Inferior parietal cortex (tissue), 1 donor: ENCODE measurements around the gene ING5.
"Not testable (repeated sequence)": the region's sequence is repeated elsewhere in the genome, so short reads cannot be mapped to it uniquely, and the experiment has no call there.

Experiments
- DNase-seq: peaks from one replicate; pipeline ENCODE4 v3.0.0-alpha.2; 2016; ENCODE audit errors: extremely low spot score

ING5 gene

DNA sequence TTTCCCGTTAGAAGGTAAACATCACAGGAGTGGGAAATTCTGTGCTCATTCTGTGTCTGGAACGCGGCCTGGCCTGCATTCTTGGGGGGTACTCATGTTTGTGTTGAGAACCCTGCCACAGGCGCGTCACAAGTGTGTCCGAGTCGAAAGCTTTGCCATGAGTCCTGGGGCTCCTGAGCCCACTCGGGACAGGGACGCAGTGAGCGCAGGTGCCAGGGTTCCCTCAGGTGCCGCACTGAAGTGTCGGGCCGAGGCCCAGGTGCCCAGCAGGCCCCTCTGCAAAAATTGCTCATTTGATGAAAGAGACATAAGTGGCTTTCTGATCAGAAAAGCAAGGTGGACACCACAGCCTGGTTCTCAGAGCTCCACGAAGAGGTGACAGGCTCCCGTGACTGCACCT, 37.3 kb downstream of the ING5 start:
- no peak for DNase-seq

DNA sequence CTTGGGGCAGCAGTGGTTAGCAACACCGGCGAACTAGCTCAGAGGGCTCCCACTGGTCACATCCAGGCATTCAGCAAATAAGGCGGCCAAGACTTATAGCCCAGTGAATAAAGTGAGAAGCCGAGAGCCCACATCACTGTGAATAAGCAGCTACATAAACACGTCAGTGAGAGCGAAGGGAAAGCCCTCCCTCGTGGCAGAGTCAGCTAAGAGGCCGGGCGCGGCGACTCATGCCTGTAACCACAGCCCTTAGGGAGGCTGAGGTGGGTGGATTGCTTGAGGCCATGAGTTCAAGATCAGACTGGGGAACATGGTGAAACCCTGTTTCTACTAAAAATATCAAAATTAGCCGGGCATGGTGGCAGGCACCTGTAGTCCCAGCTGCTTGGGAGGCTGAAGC, 37.8 kb downstream of the ING5 start:
- no peak for DNase-seq

DNA sequence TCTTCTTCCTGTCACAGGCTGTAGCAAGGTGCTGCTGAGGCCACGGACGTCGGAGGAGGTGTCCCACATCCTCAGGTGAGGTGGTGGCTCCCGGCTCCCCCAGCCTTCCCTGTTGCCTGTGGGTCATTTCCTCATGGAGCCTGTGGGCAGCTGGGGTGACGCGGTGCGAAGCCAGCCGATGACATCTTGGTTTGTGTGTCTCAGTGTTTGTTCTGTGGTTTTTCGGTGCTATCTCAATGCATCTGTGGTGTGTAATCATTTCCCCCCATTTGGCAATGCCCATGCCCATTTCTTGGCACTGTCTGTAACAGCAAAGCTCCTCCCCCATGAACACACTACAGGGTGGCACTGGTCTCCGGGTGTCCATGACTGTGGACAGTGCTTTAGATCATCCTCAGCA, 39.2 kb downstream of the ING5 start:
- DNase-seq: no peak

DNA sequence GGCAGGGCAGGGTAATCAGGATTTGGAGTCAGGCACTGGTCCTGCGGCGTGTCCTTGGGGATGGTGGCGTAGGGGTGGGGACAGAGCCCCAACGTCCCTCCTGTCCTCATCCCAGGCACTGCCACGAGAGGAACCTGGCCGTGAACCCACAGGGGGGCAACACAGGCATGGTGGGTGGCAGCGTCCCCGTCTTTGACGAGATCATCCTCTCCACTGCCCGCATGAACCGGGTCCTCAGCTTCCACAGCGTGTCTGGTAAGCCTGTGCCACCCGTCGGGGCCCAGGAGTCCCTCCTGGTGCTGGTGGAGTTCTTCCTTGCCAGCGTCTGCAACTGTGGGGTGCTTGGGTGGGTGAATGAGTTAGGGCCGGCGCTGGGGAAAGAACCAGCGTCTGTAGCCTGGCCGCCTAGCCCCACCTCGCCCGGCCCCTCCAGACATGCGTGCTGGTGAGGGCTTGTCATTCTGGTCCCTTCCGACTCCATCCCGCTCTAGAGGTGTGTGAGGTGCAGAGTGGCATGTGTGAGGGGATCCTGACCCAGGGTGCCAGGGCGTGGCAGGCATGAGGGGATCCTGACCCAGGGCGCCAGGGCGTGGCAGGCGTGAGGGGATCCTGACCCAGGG, 40.6 kb downstream of the ING5 start:
- DNase-seq: no peak

DNA sequence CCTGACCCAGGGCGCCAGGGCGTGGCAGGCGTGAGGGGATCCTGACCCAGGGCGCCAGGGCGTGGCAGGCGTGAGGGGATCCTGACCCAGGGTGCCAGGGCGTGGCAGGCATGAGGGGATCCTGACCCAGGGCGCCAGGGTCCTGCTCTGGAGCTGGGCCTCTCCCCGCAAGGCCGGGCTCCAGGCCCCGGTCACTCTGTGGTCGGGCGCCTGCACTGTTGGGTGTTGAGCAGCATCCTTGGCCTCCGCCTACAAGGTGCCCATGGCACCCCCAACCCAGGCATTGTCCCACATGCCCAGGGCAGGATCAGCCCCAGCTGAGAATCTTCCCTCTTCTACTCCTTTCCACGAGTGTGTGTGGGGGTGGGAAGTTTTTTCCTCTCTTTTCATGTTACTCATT, 41.2 kb downstream of the ING5 start:
- not testable (repeated sequence) for DNase-seq

DNA sequence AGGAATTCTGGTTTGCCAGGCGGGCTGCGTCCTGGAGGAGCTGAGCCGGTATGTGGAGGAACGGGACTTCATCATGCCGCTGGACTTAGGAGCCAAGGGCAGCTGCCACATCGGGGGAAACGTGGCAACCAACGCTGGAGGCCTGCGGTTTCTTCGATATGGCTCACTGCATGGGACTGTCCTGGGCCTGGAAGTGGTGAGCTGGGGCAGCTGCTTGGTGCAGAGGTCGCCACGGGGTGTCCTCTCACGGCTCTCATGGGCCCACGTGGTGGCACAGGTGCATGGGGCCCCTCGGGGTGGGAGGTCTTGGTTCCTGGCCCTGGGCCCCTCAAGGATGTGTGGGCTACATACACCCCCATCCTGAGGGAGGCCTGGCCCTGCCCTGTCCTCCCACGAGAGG, 41.8 kb downstream of the ING5 start:
- no peak for DNase-seq

DNA sequence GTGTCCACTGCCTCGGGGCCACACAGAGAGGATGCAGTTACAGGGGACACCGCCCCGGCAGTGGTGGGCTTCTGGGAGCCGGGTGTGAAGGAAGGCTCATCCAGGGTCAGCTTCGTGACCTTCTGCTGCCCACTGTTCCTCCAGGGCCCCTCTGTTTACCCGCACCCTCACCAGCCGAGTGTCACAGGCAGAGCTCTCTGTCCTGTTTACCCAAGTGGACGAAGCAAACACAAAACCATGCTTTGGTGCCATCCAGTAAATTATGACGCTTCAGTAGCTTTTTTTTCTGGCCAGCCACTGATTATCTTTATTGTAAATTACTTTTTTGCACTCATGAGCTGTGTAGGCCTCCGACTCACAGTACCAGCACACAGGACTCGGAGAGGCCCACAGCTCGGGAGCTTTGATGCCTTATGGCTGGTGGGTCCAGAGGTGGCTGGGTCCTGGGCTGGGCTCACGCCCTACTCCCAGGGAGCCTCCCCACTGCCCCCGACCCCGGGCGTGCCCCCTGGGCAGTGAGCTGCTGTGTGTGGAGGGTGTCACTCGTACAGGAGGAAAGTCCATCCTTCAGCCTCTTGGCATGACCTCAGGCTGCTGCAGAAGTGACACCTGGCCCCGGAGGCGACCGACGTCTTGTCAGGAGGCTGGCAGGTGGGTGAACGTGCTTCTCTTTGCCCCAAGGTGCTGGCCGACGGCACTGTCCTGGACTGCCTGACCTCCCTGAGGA, 42.4 kb downstream of the ING5 start:
- DNase-seq: no peak

DNA sequence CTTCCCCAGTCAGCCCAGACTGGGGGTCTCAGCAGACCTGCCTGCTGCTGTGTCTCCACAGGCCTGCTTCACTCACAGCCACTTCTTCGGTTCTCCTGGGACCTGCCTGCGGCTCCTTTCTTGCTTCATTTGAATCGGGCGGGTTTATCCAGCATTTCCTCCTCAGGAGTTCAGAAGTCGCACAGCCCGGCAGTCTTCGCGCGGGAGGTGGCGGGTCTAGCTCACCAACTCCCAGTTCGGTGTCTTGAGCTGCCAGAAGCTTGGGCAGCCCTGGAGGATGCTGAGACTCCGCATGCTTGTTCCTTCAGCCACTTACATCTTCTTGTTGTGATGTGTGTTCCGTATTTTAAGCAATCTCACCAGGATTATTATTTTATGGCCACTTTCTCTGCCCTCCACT, 43.4 kb downstream of the ING5 start:
- DNase-seq: no peak

DNA sequence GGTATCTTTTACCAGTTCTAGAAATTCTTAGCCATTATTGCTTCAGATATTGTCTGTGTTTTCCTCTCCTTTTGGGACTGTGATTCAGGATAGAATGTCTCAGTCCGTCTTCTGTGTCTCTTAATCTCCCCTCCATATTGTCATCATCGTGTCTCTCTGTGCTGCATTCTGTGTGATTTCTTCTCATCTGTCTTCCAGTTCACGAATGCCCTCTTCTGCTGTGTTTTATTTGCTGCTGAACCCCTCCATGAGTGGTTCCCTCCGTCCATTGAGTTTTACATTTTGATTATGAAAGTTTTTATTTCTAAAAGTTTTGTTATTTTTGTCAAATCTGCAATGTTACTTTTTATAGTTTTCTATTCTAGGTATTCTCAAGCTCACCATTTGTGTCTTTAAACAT, 44.2 kb downstream of the ING5 start:
- no peak for DNase-seq

DNA sequence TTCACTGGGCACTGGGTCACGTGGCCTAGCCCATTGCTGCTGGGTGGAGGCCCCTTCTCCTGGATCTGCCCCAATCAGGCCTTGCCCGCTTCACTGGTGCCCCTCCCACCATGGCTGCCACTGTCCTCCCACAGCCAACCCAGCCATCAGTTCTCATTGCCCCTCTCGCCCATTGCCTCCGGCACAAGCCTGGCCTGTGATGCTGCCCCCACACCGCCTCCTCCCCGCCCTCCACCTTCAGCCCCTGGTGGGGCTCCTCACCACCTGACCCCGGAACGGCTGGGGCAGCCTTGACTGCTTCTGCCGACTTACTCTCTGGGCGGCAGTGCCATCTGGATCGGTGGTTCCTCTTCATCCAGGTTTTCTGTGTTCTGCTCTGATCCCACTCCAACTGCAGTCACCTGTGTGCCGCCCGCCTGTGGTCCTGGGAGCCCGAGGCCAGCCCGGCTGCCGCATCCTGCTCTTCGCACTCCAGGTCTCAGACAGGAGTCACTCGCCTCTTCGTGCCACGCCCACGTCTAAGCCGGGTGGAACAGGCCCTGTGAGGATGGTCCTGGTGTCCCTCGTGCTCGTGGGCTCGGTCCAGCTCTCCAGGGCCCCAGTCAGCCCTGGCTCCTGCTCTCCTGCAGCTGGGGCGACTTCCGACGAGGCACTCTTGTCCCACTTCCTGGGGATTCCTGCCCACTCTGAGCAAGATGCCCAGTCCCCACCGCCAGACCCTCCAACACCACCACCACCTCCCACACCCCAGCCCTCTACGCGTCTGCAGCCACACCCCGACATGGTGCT, 46.8 kb downstream of the ING5 start:
- no peak for DNase-seq

DNA sequence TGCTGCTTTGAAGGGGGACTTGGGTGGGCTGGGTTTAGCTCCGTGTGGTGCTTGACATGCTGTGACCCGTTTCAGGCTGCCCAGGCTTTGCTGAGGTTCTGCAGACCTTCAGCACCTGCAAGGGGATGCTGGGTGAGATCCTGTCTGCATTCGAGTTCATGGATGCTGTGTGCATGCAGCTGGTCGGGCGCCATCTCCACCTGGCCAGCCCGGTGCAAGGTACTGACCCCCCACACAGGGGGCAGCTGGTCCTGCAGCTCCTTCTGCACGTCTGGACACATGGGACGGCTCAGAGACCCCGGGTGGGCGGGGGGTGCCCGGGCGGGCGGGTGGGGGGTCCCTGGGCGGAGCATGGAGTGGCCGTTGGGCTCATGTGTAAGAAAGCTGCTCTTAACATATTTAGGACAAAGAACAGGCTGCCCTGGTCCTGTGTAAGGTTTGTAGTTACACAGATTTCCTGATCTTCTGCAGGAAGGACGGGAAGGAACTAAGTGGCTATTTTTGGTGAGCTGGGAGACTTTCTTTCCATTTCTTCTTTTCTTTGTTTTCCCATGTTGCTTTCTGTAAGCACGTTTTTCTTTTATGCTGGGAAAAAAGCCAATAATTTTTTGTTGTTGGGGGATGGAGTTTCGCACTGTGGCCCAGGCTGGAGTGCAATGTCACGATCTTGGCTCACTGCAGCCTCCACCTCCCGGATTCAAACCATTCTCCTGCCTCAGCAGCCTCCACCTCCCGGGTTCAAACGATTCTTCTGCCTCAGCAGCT, 48.4 kb downstream of the ING5 start:
- no peak for DNase-seq

DNA sequence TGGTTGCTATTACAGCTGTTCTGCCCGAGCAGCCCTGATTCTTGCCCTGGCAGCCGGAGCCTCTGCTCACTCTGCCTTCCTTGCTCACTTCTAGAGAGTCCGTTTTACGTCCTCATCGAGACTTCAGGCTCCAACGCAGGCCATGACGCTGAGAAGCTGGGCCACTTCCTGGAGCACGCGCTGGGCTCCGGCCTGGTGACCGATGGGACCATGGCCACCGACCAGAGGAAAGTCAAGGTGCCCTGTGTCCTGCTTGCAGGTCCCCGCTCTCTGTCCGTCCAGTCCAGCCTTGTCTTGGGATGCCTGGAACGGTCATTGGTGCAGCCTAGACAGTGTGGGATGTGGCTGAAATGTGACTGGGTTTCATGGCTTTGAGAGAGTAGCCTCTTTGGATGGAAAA, 49.3 kb downstream of the ING5 start:
- DNase-seq: no peak

DNA sequence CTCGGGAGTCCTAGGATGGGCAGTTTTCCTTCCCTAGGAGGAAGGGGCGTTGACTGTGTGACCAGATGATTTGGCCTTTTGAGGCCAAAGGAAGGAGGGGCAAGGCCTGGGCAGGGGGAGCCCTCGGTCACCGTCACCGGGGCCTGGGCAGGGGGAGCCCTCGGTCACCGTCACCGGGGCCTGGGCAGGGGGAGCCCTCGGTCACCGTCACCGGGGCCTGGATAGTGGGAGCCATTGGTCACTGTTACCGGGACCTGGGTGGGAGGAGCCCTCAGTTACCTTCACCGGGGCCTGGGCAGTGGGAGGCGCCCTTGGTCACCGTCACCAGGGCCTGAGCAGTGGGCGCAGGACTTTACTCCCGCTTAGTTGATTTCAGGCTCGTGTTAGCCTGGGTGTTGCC, 49.9 kb downstream of the ING5 start:
- DNase-seq: no peak

DNA sequence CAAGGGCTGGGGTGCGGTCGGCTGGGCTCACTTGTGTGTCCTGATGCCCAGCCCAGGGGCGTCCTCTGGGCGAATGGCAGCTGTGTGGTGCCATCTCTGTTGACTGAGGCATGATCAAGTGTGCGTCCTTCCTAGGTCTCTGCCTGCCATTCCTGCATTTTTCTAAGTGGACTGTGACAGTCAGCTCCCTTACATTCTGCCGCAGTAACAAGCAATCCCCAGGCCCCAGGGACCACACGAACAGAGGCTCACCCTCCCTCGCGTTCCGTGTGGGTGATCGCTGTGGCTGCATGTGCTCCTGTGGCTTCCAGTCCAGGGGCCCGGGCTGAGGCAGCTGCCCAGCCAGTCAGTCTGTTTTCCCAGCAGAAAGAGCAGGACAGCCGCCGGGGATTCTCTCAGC, 50.4 kb downstream of the ING5 start:
- DNase-seq: no peak

DNA sequence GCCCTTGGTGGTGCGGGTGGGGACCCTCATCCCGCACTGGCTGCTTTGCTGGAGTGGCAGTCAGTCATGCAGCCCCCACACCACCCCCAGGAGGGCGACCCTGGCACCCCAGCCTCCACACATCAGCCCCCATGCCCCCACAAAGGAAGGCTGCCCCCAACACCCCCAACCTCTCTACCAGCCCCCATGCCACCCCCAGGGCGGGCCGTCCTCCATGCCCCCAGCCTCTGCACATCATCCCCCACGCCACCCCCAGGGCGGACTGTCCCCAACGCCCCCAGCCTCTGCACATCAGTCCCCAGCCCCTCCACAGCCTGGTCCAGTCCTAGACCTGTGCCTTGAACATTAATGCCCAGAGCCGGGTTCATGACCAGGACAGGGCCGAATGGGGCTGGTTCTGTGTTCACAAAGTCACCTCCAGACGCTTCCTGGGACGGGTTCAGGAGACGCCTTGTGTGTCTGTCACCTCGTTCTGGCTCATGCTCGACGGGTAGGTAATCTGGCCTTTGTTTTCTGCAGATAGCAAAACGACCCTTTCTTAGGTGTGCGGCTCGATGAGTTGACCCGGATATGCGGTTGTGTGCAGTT, 50.9 kb downstream of the ING5 start:
- no peak for DNase-seq

DNA sequence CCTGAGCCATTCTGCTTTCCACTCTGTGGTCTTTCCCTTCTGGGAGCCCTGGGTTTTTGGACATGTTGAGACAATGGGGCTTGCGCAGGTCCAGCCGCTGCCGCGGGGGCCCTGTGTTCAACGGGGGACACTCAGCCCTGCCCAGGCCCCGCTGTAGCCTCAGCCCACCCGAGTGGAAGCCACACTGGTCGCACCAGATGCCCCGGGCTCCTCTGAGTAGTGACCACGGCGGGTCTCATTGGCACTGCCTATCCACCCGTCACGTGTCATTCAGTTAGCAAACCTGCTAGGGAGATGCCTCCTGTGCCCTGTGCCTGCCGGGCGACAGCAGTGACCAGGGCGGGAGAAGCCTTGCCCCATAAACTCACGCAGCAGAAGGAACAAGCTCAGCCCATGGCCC, 51.7 kb downstream of the ING5 start:
- DNase-seq: no peak

DNA sequence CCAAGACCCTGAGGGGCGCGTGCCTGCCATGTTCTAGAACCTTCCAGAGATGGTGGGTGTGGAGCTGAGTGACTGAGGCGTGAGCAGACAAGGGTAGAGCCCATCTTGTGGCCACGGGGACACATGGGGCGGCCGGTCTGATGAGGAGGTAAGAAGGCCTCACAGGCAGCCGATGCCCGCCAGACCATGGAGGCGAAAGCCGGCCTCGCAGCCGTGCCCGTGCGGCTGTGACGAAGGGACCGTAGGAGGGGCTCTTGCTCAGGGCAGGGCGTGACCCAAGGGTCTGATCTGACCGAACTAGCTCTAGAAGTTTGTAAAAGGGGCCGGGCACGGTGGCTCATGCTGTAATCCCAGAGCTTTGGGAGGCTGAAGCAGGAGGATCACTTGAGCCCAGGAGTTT, 52.2 kb downstream of the ING5 start:
- no peak for DNase-seq

DNA sequence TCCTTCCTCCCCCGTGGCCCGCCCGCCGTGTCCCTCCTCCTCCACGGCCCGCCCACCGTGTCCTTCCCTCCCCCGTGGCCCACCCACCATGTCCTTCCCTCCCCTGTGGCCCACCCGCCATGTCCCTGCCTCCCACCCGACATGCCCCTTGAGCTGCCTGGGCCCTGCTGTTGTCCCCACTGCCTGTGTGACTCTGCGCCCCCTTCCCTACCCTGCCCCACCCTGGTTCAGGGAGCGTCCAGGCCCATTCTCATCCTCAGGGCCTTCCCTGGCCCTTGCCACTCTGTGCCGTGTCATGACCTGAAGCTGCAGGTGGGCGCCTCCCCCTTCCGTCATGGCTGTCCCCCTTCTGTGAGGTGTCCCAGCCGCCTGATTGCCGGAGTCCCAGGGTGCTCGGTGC, 53.3 kb downstream of the ING5 start:
- no peak for DNase-seq

DNA sequence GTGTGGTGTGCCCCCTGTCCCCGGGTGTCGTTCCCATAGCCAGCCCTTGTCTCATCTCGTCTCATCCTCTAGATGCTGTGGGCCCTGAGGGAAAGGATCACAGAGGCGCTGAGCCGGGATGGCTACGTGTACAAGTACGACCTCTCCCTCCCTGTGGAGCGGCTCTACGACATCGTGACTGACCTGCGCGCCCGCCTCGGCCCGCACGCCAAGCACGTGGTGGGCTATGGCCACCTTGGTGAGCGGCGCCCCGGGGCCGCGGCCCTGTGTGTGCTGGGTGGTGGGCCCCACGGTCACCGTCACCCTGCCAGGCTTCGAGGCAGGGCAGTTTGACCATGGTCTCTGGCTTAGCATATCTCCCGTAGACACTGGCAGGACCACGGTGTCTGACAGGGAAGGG, 53.9 kb downstream of the ING5 start:
- no peak for DNase-seq

DNA sequence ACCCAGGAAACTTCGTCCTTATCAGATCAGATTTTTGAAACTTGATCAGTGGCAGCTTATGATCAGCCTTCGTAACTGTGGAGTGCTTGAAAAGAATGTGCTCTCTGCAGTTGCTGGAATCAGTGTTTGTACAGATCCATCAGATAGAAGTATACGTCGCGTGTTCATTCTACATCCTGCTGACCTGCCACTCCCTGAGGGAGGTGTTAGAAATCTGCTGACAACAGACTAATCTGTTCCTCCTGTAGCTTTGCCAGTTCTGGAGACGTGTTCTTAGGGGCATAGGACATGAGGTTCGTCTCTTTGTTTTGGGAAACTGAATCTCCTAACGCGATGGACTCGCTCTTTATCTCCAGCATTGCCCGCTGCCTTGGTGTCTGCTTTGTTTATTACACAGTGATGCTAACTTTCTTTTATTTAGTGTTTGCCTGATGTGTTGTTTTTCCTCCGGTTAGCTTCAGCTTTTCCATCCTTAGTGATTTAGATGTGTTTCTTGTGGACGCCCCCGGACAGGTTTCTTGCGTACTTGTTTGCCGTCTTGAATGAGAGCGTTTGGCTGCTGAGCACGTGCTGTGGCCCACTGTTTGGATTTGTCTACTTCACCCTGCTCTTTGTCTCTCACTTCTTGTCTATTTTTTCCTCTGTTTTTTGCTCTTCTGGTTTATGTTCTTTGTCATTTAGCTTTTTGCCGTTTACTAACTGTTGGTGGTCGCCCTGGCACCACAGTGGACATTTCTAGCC, 57.4 kb downstream of the ING5 start:
- no peak for DNase-seq

DNA sequence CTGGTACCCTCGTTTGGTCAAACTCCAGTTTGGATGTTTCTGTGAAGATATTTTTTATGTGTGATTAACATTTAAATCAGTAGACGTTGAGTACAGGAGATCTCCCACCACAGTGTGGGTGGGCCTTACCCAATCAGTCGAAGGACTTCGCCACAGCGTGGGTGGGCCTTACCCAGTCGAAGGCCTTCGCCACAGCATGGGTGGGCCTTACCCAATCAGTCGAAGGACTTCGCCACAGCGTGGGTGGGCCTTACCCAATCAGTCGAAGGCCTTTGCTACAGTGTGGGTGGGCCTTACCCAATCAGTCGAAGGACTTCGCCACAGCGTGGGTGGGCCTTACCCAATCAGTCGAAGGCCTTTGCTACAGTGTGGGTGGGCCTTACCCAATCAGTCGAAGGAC, 58.1 kb downstream of the ING5 start:
- not testable (repeated sequence) for DNase-seq
